Renal pelvis (tissue), 3 donors: Measurements from ENCODE around the gene KCNG4. TPM values are rescaled to one million over a fixed set of nuclear protein-coding genes. Genes with fewer than 3 reads are reported as not detected.

ENCODE experiments used
- polyA plus RNA-seq, 3 donors: library from polyadenylated mRNA; unstranded; fragments of 120-200 nt; gene quantifications; one replicate each; pipeline ENCODE4 v1.2.1, GENCODE V29; 2013; ENCODE audit not compliant: insufficient read length in 3 of 3

Gene KCNG4
- polyA plus RNA-seq, 3 donors, result 0.03 to 0.09 (median 0.03) TPM

Other genes starting within 250 kb of the KCNG4 start
- not detected for gene SLC38A8, start 197.2 kb downstream of the KCNG4 start, polyA plus RNA-seq
- gene MBTPS1, start 123.1 kb downstream of the KCNG4 start, polyA plus RNA-seq, result 100 to 1,000 TPM; 108 to 118 (median 117) TPM
- 10 to 100 TPM; 42.5 to 52.2 (median 42.7) TPM for gene HSDL1, start 94.8 kb downstream of the KCNG4 start, polyA plus RNA-seq
- 10 to 100 TPM in 1 of 3 donors, 1 to 10 TPM in 2; 2.9 to 10.4 (median 7.7) TPM for gene DNAAF1, start 94.7 kb downstream of the KCNG4 start, polyA plus RNA-seq
- 10 to 100 TPM; 40.6 to 65.6 (median 54.0) TPM for gene TAF1C, start 53.0 kb downstream of the KCNG4 start, polyA plus RNA-seq
- under 1 TPM; 0.16 to 0.34 (median 0.25) TPM for gene ADAD2, start 48.9 kb downstream of the KCNG4 start, polyA plus RNA-seq
- gene WFDC1, start 54.9 kb upstream of the KCNG4 start, polyA plus RNA-seq, result 1 to 10 TPM; 2.0 to 3.1 (median 2.5) TPM
- 1 to 10 TPM in 2 of 3 donors, under 1 TPM in 1; 0.46 to 2.9 (median 1.4) TPM for gene ATP2C2, start 128.5 kb upstream of the KCNG4 start, polyA plus RNA-seq